Testis (tissue), 3 donors: Measurements from ENCODE around the gene GRAMD1B. TPM values are rescaled to one million over a fixed set of nuclear protein-coding genes. Genes with fewer than 3 reads are reported as not detected.

Experiments
- DNase-seq: peaks from one replicate; pipeline ENCODE4 v3.0.0-alpha.2; 2019
- H3K27ac ChIP-seq, 2 donors: fragments of 200-600 bp; sonication (generic); one replicate each; pipeline ENCODE4 v1.5.1; 2019
- H3K27me3 ChIP-seq: fragments of 200-600 bp; sonication (generic); one replicate; pipeline ENCODE4 v1.5.1; 2019
- H3K36me3 ChIP-seq: fragments of 200-600 bp; sonication (generic); one replicate; pipeline ENCODE4 v1.5.1; 2017; ENCODE audit warnings: low read depth; ENCODE audit errors: missing control alignments
- H3K4me1 ChIP-seq: fragments of 200-600 bp; sonication (generic); one replicate; pipeline ENCODE4 v1.5.1; 2019
- H3K4me3 ChIP-seq, 2 donors: fragments of 200-600 bp; sonication (generic); one replicate each; pipeline ENCODE4 v1.5.1; 2017 to 2019
- H3K9me3 ChIP-seq: fragments of 200-600 bp; sonication (generic); one replicate; pipeline ENCODE4 v1.5.1; 2017
- POLR2A ChIP-seq: fragments of 450-650 bp; IDR thresholded peaks from one replicate; pipeline ENCODE4 v1.6.1; 2017; ENCODE audit warnings: antibody characterized with exemption, mild to moderate bottlenecking, moderate library complexity
- WGBS, 2 donors: methylation state at CpG; one replicate each; pipeline ENCODE4 v1.1.5; 2018; 5-methylcytosine and 5-hydroxymethylcytosine counted together
- intact Hi-C: fragments of 100-400 bp; cut with DNase I; formaldehyde crosslinking; loops from one replicate; pipeline ENCODE4 v1.15.1; 2023; ENCODE audit warnings: low total_unique reads
- polyA plus RNA-seq: library from polyadenylated mRNA; stranded (reverse); fragments of 350-450 nt; fragmentation: Illumina TruSeq; extraction: RNeasy Lipid Tissue Mini Kit (QIAGEN cat#74804); gene quantifications from one replicate; pipeline ENCODE4 v1.2.3, GENCODE V29; 2014; ENCODE audit warnings: low read depth, low replicate concordance; ENCODE audit not compliant: insufficient read depth
- total RNA-seq, 2 donors: library from RNA; depleted of rRNA; stranded (reverse); fragments of >200 nt; gene quantifications; one replicate each; pipeline ENCODE4 v1.2.3, GENCODE V29; 2016
- TF ChIP-seq, protein P1 (sequence below), 3 experiments: fragments of 450-650 bp in 2 of 3; fragments of 200-600 bp in 1 of 3; sonication (generic) in 1 of 3; IDR thresholded peaks; one replicate each; pipeline ENCODE4 v1.5.1; 2016 to 2019; ENCODE audit warnings: antibody characterized with exemption in 3 of 3, mild to moderate bottlenecking in 2 of 3, moderate library complexity in 1 of 3

The GRAMD1B gene
- total and polyA plus RNA-seq, 3 donors from 2014 or later = 48.1 to 78.9 (median 48.9) TPM

- intact Hi-C loops = no loop called here
- peak; percentile 61 for DNase-seq
- no peaks in the 10 kb centered on the region for H3K9me3 ChIP-seq
- no peak overlapping the region for H3K27ac ChIP-seq
- H3K4me3 ChIP-seq = no peak overlapping the region
- no peaks in the 10 kb centered on the region for H3K27me3 ChIP-seq
- WGBS, 2 donors = 71 to 88% methylated on average over 12 to 16 of the region's 16 CpGs
- TF ChIP-seq, protein P1, sequence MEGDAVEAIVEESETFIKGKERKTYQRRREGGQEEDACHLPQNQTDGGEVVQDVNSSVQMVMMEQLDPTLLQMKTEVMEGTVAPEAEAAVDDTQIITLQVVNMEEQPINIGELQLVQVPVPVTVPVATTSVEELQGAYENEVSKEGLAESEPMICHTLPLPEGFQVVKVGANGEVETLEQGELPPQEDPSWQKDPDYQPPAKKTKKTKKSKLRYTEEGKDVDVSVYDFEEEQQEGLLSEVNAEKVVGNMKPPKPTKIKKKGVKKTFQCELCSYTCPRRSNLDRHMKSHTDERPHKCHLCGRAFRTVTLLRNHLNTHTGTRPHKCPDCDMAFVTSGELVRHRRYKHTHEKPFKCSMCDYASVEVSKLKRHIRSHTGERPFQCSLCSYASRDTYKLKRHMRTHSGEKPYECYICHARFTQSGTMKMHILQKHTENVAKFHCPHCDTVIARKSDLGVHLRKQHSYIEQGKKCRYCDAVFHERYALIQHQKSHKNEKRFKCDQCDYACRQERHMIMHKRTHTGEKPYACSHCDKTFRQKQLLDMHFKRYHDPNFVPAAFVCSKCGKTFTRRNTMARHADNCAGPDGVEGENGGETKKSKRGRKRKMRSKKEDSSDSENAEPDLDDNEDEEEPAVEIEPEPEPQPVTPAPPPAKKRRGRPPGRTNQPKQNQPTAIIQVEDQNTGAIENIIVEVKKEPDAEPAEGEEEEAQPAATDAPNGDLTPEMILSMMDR (IDR thresholded peaks at IDR 0.05) = no peak
- TF ChIP-seq POLR2A = no peak
- peaks cover 8% of the 10 kb centered on the region for H3K4me1 ChIP-seq
- H3K36me3 ChIP-seq = no peaks in the 10 kb centered on the region
Measured at GRCh38 chr11:123544631-123545375, 114.7 kb downstream of the GRAMD1B start.

DNA sequence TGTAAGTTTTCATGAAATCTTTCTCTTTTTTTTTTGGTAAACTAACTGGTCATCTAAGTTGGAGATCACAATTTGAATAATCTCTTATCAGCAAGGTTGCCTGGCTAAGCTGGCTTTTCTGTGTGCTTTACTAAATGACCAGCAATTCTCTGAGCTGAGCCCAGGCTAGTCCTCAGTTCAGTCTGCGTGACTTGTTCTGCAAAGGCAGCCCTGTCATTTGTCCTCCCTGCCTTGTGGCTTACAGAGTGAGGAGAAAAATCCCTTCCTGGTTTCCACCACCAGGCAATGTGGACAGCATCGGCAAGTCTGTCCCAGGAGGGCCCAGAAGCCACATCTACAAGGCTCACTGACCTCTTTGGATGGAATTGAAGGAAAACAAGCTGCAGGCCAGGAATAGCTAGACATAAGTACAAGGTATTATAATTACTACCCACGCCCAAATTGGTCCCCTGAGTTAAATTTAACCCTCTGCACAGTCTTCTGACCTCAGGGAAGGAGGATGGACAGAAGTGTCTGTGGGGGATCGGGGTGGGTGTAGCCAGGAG is 115.7 kb downstream of the GRAMD1B start:
- Histone ChIP-seq H3K4me1 (peaks cover 8% of the 10 kb centered on the region), H3K27ac (no peak overlapping the region), H3K27me3 (no peaks in the 10 kb centered on the region), H3K4me3 (no peak overlapping the region), H3K36me3 (no peaks in the 10 kb centered on the region), H3K9me3 (no peaks in the 10 kb centered on the region)
- WGBS, 2 donors = 59 to 66% methylated on average over 4 of the region's 4 CpGs
- no peak for TF ChIP-seq POLR2A
- TF ChIP-seq, protein P1 (IDR thresholded peaks at IDR 0.05) = no peak
- intact Hi-C loops = no loop called here
- no peak for DNase-seq

DNA sequence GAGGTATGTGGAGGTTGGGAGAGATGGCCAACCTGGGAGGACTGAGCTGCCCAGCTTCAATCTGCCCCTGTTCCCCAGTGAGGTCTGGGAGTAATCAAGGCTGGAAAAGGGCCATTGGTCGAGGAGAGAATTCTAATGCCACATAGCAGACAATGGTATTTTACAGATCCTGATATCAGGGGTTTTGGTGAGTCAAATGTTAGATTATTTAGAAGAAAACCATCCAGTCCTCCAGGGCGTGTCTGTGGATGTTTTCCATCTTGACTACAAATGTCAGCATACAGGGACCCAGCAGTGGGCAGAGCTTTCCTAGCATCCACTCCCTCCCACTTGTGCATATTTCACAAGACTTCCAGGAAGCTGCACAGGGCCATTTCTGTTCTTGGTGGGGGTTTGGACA is 116.4 kb downstream of the GRAMD1B start:
- no peaks in the 10 kb centered on the region for H3K36me3 ChIP-seq
- TF ChIP-seq, protein P1 (IDR thresholded peaks at IDR 0.05) = no peak
- TF ChIP-seq POLR2A = no peak
- intact Hi-C loops = no loop called here
- DNase-seq = no peak
- H3K4me1 ChIP-seq = peaks cover 8% of the 10 kb centered on the region
- no peak overlapping the region for H3K27ac ChIP-seq
- WGBS, 2 donors = 80 to 90% methylated on average over 2 of the region's 2 CpGs
- H3K9me3 ChIP-seq = no peaks in the 10 kb centered on the region
- H3K4me3 ChIP-seq = no peak overlapping the region
- H3K27me3 ChIP-seq = no peaks in the 10 kb centered on the region

GRCh38 chr11:123547180-123547579 is 117.1 kb downstream of the GRAMD1B start:
- H3K27ac ChIP-seq = no peak overlapping the region
- H3K4me1 ChIP-seq = peaks cover 8% of the 10 kb centered on the region
- H3K36me3 ChIP-seq = no peaks in the 10 kb centered on the region
- no peaks in the 10 kb centered on the region for H3K9me3 ChIP-seq
- TF ChIP-seq, protein P1 (IDR thresholded peaks at IDR 0.05) = no peak
- TF ChIP-seq POLR2A = no peak
- no peak overlapping the region for H3K4me3 ChIP-seq
- intact Hi-C loops = no loop called here
- H3K27me3 ChIP-seq = no peaks in the 10 kb centered on the region
- no peak for DNase-seq

- intact Hi-C loops = no loop called here
- no peak overlapping the region for H3K27ac ChIP-seq
- peaks cover 8% of the 10 kb centered on the region for H3K4me1 ChIP-seq
- TF ChIP-seq POLR2A = no peak
- TF ChIP-seq, protein P1 (IDR thresholded peaks at IDR 0.05) = no peak
- H3K9me3 ChIP-seq = no peaks in the 10 kb centered on the region
- no peak overlapping the region for H3K4me3 ChIP-seq
- H3K27me3 ChIP-seq = no peaks in the 10 kb centered on the region
- WGBS, 2 donors = 89 to 100% methylated on average over 3 to 4 of the region's 4 CpGs
- no peaks in the 10 kb centered on the region for H3K36me3 ChIP-seq
- DNase-seq = no peak
Measured at GRCh38 chr11:123548774-123549173, 118.7 kb downstream of the GRAMD1B start.
